HG03378 (cell line): Measurements from ENCODE around the gene STAT2.
"Not testable (repeated sequence)": the region's sequence is repeated elsewhere in the genome, so short reads cannot be mapped to it uniquely, and the experiment has no call there.

Experiments used
- ATAC-seq: cut with Tn5 transposase; IDR thresholded peaks from one replicate; pipeline ENCODE4 v1.9.1; 2021; ENCODE audit warnings: mild to moderate bottlenecking, moderate library complexity; ENCODE audit not compliant: unreplicated experiment

The STAT2 gene

GRCh38 chr12:56362130-56363059 is 2.5 kb upstream of the STAT2 start, which contains the start of gene APOF:
TSS of gene APOF (minus strand) at chr12:56362857. CDS start at chr12:56362745, 112 bp downstream.
- ATAC-seq, result no peak

GRCh38 chr12:56361487-56362129 is 1.7 kb upstream of the STAT2 start:
- no peak for ATAC-seq

GRCh38 chr12:56358836-56359532 is 923 bp downstream of the STAT2 start:
- no peak for ATAC-seq

- no peak for ATAC-seq
Observed at GRCh38 chr12:56351325-56351724, 8.6 kb downstream of the STAT2 start.

GRCh38 chr12:56350662-56351061 is 9.2 kb downstream of the STAT2 start:
- ATAC-seq, result no peak

- no peak for ATAC-seq
Observed at GRCh38 chr12:56348776-56349175, 11.1 kb downstream of the STAT2 start.

- not testable (repeated sequence) for ATAC-seq
Observed at GRCh38 chr12:56347255-56347654, 12.7 kb downstream of the STAT2 start.

- no peak for ATAC-seq
Observed at GRCh38 chr12:56346675-56347074, 13.2 kb downstream of the STAT2 start.

GRCh38 chr12:56342290-56342689 is 17.6 kb downstream of the STAT2 start:
- ATAC-seq, result not testable (repeated sequence)

GRCh38 chr12:56341616-56342015 is 18.3 kb downstream of the STAT2 start:
- no peak for ATAC-seq

GRCh38 chr12:56339158-56339422 is 20.8 kb downstream of the STAT2 start:
- no peak for ATAC-seq

GRCh38 chr12:56338308-56339157 is 21.4 kb downstream of the STAT2 start, which contains the start of gene IL23A:
TSS of gene IL23A (plus strand) at chr12:56338884. CDS start at chr12:56339045, 161 bp downstream.
- no peak for ATAC-seq

- ATAC-seq, result no peak
Observed at GRCh38 chr12:56337753-56338251, 22.1 kb downstream of the STAT2 start.

GRCh38 chr12:56336361-56337167 is 23.3 kb downstream of the STAT2 start:
- no peak for ATAC-seq

- not testable (repeated sequence) for ATAC-seq
Observed at GRCh38 chr12:56335527-56335926, 24.4 kb downstream of the STAT2 start.

- no peak for ATAC-seq
Observed at GRCh38 chr12:56334490-56334793, 25.5 kb downstream of the STAT2 start.

GRCh38 chr12:56333679-56334489 is 26.0 kb downstream of the STAT2 start, which contains the start of gene PAN2:
TSS of gene PAN2 (minus strand) at chr12:56334000. CDS start at chr12:56333094, 906 bp downstream.
- ATAC-seq, result peak; percentile 86

GRCh38 chr12:56333197-56333678 is 26.7 kb downstream of the STAT2 start:
- no peak for ATAC-seq
